GM19023 (cell line): ENCODE data around the gene SPEG.

Experiments used
- ATAC-seq: cut with Tn5 transposase; IDR thresholded peaks from one replicate; pipeline ENCODE4 v1.9.1; 2021; ENCODE audit warnings: mild to moderate bottlenecking, moderate library complexity; ENCODE audit not compliant: unreplicated experiment

SPEG gene

GRCh38 chr2:219475278-219475677 lies 40.6 kb downstream of the SPEG start:
- no peak for ATAC-seq

- ATAC-seq = peak; percentile 58
Measured at GRCh38 chr2:219475697-219476651, 41.3 kb downstream of the SPEG start.

GRCh38 chr2:219476652-219477151 lies 42.1 kb downstream of the SPEG start:
- ATAC-seq = no peak

- no peak for ATAC-seq
Measured at GRCh38 chr2:219477179-219477578, 42.5 kb downstream of the SPEG start.

GRCh38 chr2:219477815-219478214 lies 43.2 kb downstream of the SPEG start:
- no peak for ATAC-seq

GRCh38 chr2:219478916-219479315 lies 44.3 kb downstream of the SPEG start:
- ATAC-seq = no peak

- ATAC-seq = no peak
Measured at GRCh38 chr2:219480004-219480403, 45.4 kb downstream of the SPEG start.

- ATAC-seq = no peak
Measured at GRCh38 chr2:219482674-219483405, 48.2 kb downstream of the SPEG start.

GRCh38 chr2:219483451-219484342 lies 49.1 kb downstream of the SPEG start:
- no peak for ATAC-seq

GRCh38 chr2:219484343-219485200 lies 49.9 kb downstream of the SPEG start:
- no peak for ATAC-seq

GRCh38 chr2:219485201-219485580 lies 50.5 kb downstream of the SPEG start:
- ATAC-seq = no peak

- ATAC-seq = no peak
Measured at GRCh38 chr2:219486380-219486959, 51.8 kb downstream of the SPEG start.

- no peak for ATAC-seq
Measured at GRCh38 chr2:219488149-219488843, 53.7 kb downstream of the SPEG start.

GRCh38 chr2:219488844-219489194 lies 54.2 kb downstream of the SPEG start:
- ATAC-seq = no peak

- no peak for ATAC-seq
Measured at GRCh38 chr2:219489315-219489714, 54.7 kb downstream of the SPEG start.

- no peak for ATAC-seq
Measured at GRCh38 chr2:219490186-219490585, 55.5 kb downstream of the SPEG start.

- ATAC-seq = no peak
Measured at GRCh38 chr2:219490600-219491130, 56.0 kb downstream of the SPEG start.

- no peak for ATAC-seq
Measured at GRCh38 chr2:219491278-219491963, 56.8 kb downstream of the SPEG start.
